ENCODE data around the gene GALNT2.

GALNT2 gene

DNA sequence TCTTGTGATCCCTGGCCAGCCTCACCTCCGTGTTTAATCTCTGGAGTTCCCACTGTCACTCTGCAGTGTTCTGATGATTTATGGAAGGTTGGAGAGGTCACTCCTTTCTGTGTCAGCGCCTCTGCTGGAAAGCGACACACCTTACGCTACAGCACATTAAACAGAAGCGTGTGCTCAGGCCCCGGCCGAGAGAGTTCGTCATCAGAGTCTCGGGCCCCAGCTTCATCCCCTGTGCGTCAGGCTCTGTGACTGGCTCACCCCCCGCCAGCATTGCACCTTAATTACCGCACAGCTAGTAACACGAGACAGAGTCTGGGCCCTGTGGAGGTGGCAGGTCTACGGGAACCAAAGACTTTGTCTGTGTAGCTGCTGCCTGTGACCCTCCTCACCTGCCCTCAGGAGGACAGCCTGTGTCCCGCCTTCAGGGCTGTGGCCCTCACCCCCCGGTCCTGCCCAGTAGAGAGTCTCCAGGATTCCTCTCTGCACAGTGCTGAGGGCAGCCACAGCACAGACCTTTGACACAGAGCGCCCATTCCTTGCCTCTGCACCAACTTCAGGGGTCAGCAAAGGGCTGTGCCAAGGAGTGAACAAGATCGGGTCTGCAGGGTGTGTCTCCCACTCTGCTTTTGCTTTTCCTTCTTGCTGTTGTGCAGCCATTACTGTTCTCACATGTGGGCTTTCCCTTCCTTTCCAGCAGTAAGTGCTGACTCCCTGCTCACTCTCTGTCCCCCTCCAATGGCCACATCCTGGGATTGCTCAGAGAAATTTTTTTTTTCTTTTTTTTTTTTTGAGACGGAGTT is 201.5 kb downstream of the GALNT2 start:
- peak; percentile 94 for ATAC-seq
- TF ChIP-seq GLIS3 (CRISPR knock-in tag; IDR thresholded peaks at IDR 0.05), result no peak
- TF ChIP-seq ZFP3 (CRISPR knock-in tag; IDR thresholded peaks at IDR 0.05), result no peak
- no peak for TF ChIP-seq CREB5 (CRISPR knock-in tag; IDR thresholded peaks at IDR 0.05; ENCODE audit: low read depth)
- no peak for TF ChIP-seq ZNF70 (CRISPR knock-in tag; IDR thresholded peaks at IDR 0.05)
- no peak for TF ChIP-seq CSDC2 (CRISPR knock-in tag; IDR thresholded peaks at IDR 0.05)
- TF ChIP-seq CSRNP3 (CRISPR knock-in tag; IDR thresholded peaks at IDR 0.05), result no peak
- TF ChIP-seq, protein P1, sequence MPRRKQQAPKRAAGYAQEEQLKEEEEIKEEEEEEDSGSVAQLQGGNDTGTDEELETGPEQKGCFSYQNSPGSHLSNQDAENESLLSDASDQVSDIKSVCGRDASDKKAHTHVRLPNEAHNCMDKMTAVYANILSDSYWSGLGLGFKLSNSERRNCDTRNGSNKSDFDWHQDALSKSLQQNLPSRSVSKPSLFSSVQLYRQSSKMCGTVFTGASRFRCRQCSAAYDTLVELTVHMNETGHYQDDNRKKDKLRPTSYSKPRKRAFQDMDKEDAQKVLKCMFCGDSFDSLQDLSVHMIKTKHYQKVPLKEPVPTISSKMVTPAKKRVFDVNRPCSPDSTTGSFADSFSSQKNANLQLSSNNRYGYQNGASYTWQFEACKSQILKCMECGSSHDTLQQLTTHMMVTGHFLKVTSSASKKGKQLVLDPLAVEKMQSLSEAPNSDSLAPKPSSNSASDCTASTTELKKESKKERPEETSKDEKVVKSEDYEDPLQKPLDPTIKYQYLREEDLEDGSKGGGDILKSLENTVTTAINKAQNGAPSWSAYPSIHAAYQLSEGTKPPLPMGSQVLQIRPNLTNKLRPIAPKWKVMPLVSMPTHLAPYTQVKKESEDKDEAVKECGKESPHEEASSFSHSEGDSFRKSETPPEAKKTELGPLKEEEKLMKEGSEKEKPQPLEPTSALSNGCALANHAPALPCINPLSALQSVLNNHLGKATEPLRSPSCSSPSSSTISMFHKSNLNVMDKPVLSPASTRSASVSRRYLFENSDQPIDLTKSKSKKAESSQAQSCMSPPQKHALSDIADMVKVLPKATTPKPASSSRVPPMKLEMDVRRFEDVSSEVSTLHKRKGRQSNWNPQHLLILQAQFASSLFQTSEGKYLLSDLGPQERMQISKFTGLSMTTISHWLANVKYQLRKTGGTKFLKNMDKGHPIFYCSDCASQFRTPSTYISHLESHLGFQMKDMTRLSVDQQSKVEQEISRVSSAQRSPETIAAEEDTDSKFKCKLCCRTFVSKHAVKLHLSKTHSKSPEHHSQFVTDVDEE (CRISPR knock-in tag; IDR thresholded peaks at IDR 0.05), result no peak
- no peak for TF ChIP-seq PPARA (CRISPR knock-in tag; IDR thresholded peaks at IDR 0.05; ENCODE audit: borderline replicate concordance)
- TF ChIP-seq ZNF8 (CRISPR knock-in tag; IDR thresholded peaks at IDR 0.05), result no peak

GRCh38 chr1:230270185-230270558 is 203.1 kb downstream of the GALNT2 start:
- ATAC-seq, result no peak
- no peak for TF ChIP-seq BACH2 (CRISPR knock-in tag; IDR thresholded peaks at IDR 0.05; ENCODE audit: borderline replicate concordance)
- 0 out of 2 replicates have a peak, but pooled peaks have one; percentile 35 for TF ChIP-seq ZFP3 (CRISPR knock-in tag; IDR thresholded peaks at IDR 0.05)
- TF ChIP-seq PPARA (CRISPR knock-in tag; IDR thresholded peaks at IDR 0.05; ENCODE audit: borderline replicate concordance), result no peak

GRCh38 chr1:230270559-230271281 is 203.7 kb downstream of the GALNT2 start:
- peak; percentile 26 for ATAC-seq
- TF ChIP-seq OSR1 (CRISPR knock-in tag; IDR thresholded peaks at IDR 0.05) (no peak), PPARA (CRISPR knock-in tag; IDR thresholded peaks at IDR 0.05; ENCODE audit: borderline replicate concordance) (no peak; the same call in 1 of the 2 replicates), ZFP3 (CRISPR knock-in tag; IDR thresholded peaks at IDR 0.05) (no peak), RARB (CRISPR knock-in tag; IDR thresholded peaks at IDR 0.05) (no peak), ZNF70 (CRISPR knock-in tag; IDR thresholded peaks at IDR 0.05) (no peak), CREB5 (CRISPR knock-in tag; IDR thresholded peaks at IDR 0.05; ENCODE audit: low read depth) (no peak), ZNF565 (CRISPR knock-in tag; conservative IDR thresholded peaks at IDR 0.05; ENCODE audit: low read depth) (no peak), ESRRG (CRISPR knock-in tag; IDR thresholded peaks at IDR 0.05) (no peak), CSRNP3 (CRISPR knock-in tag; IDR thresholded peaks at IDR 0.05) (no peak), CSDC2 (CRISPR knock-in tag; IDR thresholded peaks at IDR 0.05) (no peak), GLIS3 (CRISPR knock-in tag; IDR thresholded peaks at IDR 0.05) (no peak), ARNTL (CRISPR knock-in tag; IDR thresholded peaks at IDR 0.05; ENCODE audit: borderline replicate concordance, low read depth) (no peak), SNAI2 (CRISPR knock-in tag; IDR thresholded peaks at IDR 0.05) (no peak), TCF4 (CRISPR knock-in tag; IDR thresholded peaks at IDR 0.05; ENCODE audit: borderline replicate concordance) (peak; percentile 58; the same call in 1 of the 2 replicates), ZC3H10 (CRISPR knock-in tag; IDR thresholded peaks at IDR 0.05) (no peak), ZNF8 (CRISPR knock-in tag; IDR thresholded peaks at IDR 0.05) (no peak)
- TF ChIP-seq, protein P1 (CRISPR knock-in tag; IDR thresholded peaks at IDR 0.05), result peak; percentile 53; the same call in 1 of the 2 replicates
